ENCODE data around the gene ACOT11.

GRCh38 chr1:54658164-54658913, 110.3 kb downstream of the ACOT11 start:
- TF ChIP-seq CTCF (optimal IDR thresholded peaks at IDR 0.05 in 1 of 3, IDR thresholded peaks at IDR 0.05 in 1 of 3, conservative IDR thresholded peaks at IDR 0.05 in 1 of 3; ENCODE audit: extremely low read depth in 1 of 3, insufficient read depth in 2 of 3, low read length in 3 of 3) (no peak), EZH2 (IDR thresholded peaks at IDR 0.05; ENCODE audit: low read length) (no peak)
